Brain microvascular endothelial cell (primary cell): ENCODE results near the gene F5.

Experiments
- DNase-seq: peaks from one replicate; pipeline ENCODE4 v3.0.0-alpha.2; 2020
- H3K27ac ChIP-seq: fragments of 250-450 bp; sonication (Bioruptor Pico); 2 replicates; pipeline ENCODE4 v1.5.1; 2020; ENCODE audit warnings: mild to moderate bottlenecking, moderate library complexity
- H3K27me3 ChIP-seq: fragments of 250-450 bp; sonication (Bioruptor Pico); replicated peaks from 2 replicates; pipeline ENCODE4 v1.5.1; 2020; ENCODE audit warnings: mild to moderate bottlenecking
- H3K36me3 ChIP-seq: fragments of 250-450 bp; sonication (Bioruptor Pico); replicated peaks from 2 replicates; pipeline ENCODE4 v1.5.1; 2020; ENCODE audit warnings: mild to moderate bottlenecking
- H3K4me3 ChIP-seq: 2 replicates; pipeline ENCODE4 v1.5.1; 2011; ENCODE audit warnings: low read depth, mild to moderate bottlenecking, control low read depth, low read length, moderate library complexity
- in situ Hi-C: cut with HindIII; loops from 2 replicates; pipeline ENCODE4 v1.10.0; 2017; ENCODE audit warnings: low sequenced_read_pairs, low pct_ligation_motif_present
- TF ChIP-seq, protein P1 (sequence below): IDR thresholded peaks from 2 replicates; pipeline ENCODE4 v1.5.1; 2011; ENCODE audit warnings: low read depth, mild to moderate bottlenecking, moderate library complexity, low read length, control low read depth, inconsistent platforms; ENCODE audit errors: missing control alignments

Gene F5

GRCh38 chr1:169472738-169473137, 113.5 kb downstream of the F5 start:
- no peak for DNase-seq
- H3K27me3 ChIP-seq = no peaks in the 10 kb centered on the region
- TF ChIP-seq, protein P1, sequence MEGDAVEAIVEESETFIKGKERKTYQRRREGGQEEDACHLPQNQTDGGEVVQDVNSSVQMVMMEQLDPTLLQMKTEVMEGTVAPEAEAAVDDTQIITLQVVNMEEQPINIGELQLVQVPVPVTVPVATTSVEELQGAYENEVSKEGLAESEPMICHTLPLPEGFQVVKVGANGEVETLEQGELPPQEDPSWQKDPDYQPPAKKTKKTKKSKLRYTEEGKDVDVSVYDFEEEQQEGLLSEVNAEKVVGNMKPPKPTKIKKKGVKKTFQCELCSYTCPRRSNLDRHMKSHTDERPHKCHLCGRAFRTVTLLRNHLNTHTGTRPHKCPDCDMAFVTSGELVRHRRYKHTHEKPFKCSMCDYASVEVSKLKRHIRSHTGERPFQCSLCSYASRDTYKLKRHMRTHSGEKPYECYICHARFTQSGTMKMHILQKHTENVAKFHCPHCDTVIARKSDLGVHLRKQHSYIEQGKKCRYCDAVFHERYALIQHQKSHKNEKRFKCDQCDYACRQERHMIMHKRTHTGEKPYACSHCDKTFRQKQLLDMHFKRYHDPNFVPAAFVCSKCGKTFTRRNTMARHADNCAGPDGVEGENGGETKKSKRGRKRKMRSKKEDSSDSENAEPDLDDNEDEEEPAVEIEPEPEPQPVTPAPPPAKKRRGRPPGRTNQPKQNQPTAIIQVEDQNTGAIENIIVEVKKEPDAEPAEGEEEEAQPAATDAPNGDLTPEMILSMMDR = no peak
- H3K4me3 ChIP-seq = no peak overlapping the region
- H3K36me3 ChIP-seq = peaks cover 4% of the 10 kb centered on the region
- in situ Hi-C loops = no loop called here
- H3K27ac ChIP-seq = no peak overlapping the region

DNA sequence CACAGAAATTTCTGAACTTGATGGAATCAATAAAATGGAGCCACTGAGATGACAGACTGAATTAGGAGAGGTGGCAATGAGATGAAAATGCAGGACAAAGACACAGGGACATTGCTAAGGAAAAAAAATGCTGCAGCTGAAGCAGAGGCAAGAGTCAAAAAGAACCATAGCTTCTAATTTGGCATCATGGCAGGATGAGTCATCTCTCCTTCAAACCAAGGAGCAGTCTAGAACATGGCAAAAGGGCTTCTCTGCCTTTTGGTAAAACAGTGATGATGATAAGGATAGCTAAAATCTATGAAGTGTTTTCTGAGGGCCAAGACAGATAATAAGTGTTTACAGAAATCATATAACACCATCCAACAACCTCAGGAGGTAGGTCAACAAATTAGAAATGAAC, 117.3 kb downstream of the F5 start:
- in situ Hi-C loops = no loop called here
- DNase-seq = no peak
- peaks cover 9% of the 10 kb centered on the region for H3K36me3 ChIP-seq
- no peak overlapping the region for H3K27ac ChIP-seq
- no peak overlapping the region for H3K4me3 ChIP-seq
- H3K27me3 ChIP-seq = no peaks in the 10 kb centered on the region
- TF ChIP-seq, protein P1 = no peak

- H3K27ac ChIP-seq = no peak overlapping the region
- H3K27me3 ChIP-seq = no peaks in the 10 kb centered on the region
- DNase-seq = peak; percentile 46
- no peak overlapping the region for H3K4me3 ChIP-seq
- TF ChIP-seq, protein P1 = peak; percentile 53
- H3K36me3 ChIP-seq = peaks cover 9% of the 10 kb centered on the region
- in situ Hi-C loops = no loop called here
Observed at GRCh38 chr1:169466259-169467230, 119.7 kb downstream of the F5 start.

- TF ChIP-seq, protein P1 = no peak
- H3K36me3 ChIP-seq = peaks cover 9% of the 10 kb centered on the region
- DNase-seq = no peak
- in situ Hi-C loops = no loop called here
- H3K27me3 ChIP-seq = no peaks in the 10 kb centered on the region
- no peak overlapping the region for H3K27ac ChIP-seq
- no peak overlapping the region for H3K4me3 ChIP-seq
Observed at GRCh38 chr1:169465281-169465680, 121.0 kb downstream of the F5 start.
